IPS-18c (cell line): Measurements from ENCODE around the gene ROR1.
"Not testable (repeated sequence)": the region's sequence is repeated elsewhere in the genome, so short reads cannot be mapped to it uniquely, and the experiment has no call there.

Experiments
- H3K4me3 ChIP-seq: 2 replicates; pipeline ENCODE4 v1.7.0; 2013; ENCODE audit warnings: low read depth, mild to moderate bottlenecking, low read length, moderate library complexity; ENCODE audit not compliant: insufficient read depth
- H3K9me3 ChIP-seq: one replicate; pipeline ENCODE4 v1.6.1; 2013; ENCODE audit warnings: mild to moderate bottlenecking, low read length, moderate library complexity; ENCODE audit not compliant: control insufficient read depth, insufficient read depth

The ROR1 gene

DNA sequence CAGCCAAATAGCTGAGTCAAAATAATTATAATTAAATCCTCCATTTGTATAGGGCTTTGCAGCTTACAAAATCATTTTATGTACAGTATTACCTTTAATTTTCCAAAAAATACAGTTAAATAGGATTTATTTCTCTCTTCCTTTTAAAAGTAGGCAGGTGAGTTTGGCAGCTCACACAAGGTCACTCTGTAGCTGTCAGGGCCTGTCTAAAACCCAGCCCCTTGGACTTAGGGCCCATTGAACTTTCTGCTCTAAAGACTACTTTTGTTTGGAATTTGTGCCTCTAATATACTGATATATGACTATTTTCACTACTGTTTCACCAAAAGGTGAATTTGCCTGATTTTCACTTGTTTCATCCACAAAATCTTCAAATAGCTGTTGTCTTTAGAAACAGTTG is 10.3 kb downstream of the ROR1 start:
- Histone ChIP-seq H3K4me3 (no peak overlapping the region), H3K9me3 (no peaks in the 10 kb centered on the region)

GRCh38 chr1:63784489-63785390 is 10.9 kb downstream of the ROR1 start:
- Histone ChIP-seq H3K4me3 (no peak overlapping the region), H3K9me3 (no peaks in the 10 kb centered on the region)

DNA sequence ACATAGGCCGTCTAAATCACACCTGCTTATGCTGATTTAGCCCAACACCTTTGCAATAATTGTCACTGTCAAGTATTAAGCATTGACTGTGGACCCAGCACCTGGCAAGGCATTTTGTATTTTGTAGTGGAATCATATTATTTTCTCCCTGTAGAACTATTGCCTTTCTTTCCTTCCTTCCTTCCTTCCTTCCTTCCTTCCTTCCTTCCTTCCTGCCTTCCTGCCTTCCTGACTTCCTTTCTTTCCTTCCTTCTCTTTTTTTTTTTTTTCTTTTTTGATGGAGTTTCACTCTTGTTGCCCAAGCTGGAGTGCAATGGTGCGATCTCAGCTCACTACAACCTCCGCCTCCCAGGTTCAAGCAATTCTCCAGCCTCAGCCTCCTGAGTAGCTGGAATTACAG is 13.5 kb downstream of the ROR1 start:
- not testable (repeated sequence) for H3K9me3 ChIP-seq, H3K4me3 ChIP-seq

- Histone ChIP-seq H3K4me3 (no peak overlapping the region), H3K9me3 (no peaks in the 10 kb centered on the region)
Measured at GRCh38 chr1:63787875-63788274, 14.1 kb downstream of the ROR1 start.

GRCh38 chr1:63789856-63790605 is 16.2 kb downstream of the ROR1 start:
- H3K9me3 ChIP-seq, result no peaks in the 10 kb centered on the region
- H3K4me3 ChIP-seq, result no peak overlapping the region

- no peak overlapping the region for H3K4me3 ChIP-seq
- no peaks in the 10 kb centered on the region for H3K9me3 ChIP-seq
Measured at GRCh38 chr1:63790989-63791388, 17.2 kb downstream of the ROR1 start.

- H3K4me3 ChIP-seq, result no peak overlapping the region
- no peaks in the 10 kb centered on the region for H3K9me3 ChIP-seq
Measured at GRCh38 chr1:63792152-63792551, 18.3 kb downstream of the ROR1 start.

GRCh38 chr1:63793741-63794240 is 20.0 kb downstream of the ROR1 start:
- no peak overlapping the region for H3K4me3 ChIP-seq
- no peaks in the 10 kb centered on the region for H3K9me3 ChIP-seq

DNA sequence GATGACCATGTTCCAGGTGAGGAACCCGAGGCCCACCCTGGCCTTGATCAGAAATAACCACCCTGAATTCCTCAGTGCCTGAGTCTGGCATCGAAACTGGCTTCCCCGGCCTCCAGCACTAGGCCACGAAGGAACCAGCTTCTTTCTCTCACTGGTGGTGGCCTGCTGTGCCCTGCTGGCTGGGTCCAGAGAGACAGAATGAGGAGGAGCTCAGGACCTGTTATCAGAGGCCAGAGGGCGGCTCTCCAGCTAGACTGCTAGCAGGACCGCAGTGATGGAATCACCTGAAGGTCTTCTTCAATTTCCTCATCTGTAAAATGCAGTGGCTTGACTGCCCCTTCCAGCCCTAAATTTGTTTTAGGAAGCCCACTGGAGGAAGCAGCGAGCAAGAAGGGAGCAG is 20.5 kb downstream of the ROR1 start:
- no peaks in the 10 kb centered on the region for H3K9me3 ChIP-seq
- H3K4me3 ChIP-seq, result no peak overlapping the region

DNA sequence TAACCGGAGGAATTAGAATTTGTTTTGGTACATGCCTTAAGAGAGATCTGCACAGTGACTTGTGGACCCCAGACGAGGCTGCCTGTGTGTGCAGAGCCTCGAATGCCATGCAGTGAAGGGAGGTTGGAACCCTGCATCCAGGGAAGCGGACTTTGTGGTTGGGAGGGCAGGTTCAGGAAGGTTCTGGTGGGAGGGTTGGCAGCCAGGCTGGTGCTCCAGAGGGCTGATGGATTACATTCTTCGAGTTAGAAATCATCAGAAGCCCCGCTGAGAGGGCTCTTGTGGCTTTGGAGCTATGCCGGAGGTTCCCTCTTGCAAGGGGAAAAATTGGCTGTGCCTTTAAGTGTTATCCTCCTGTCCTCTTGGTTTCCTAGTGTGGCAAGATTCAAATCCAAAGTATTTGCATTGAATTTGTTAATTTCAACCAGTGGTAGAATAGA is 21.1 kb downstream of the ROR1 start:
- no peak overlapping the region for H3K4me3 ChIP-seq
- H3K9me3 ChIP-seq, result no peaks in the 10 kb centered on the region

DNA sequence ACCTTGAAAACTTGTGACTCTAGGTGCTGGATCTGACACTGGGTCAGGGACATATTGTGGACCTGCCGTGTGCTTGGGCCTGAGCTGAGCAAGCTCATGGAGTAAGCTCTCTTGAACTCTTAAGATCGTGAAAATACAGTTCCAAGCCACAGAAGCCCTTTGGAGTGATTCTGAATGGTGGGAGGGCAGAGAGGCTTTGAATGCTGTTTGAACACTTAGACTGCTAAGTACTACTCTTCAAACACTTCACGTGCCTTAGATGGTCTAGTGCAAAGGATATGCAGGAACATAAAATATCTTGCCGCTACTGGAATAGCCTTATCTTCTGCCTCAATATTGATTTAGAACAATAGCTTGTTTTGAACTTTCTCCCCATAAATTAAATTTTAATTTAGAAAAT is 21.6 kb downstream of the ROR1 start:
- H3K9me3 ChIP-seq, result no peaks in the 10 kb centered on the region
- H3K4me3 ChIP-seq, result no peak overlapping the region

GRCh38 chr1:63797056-63797726 is 23.4 kb downstream of the ROR1 start:
- Histone ChIP-seq H3K9me3 (no peaks in the 10 kb centered on the region), H3K4me3 (no peak overlapping the region)

GRCh38 chr1:63798284-63798683 is 24.5 kb downstream of the ROR1 start:
- no peaks in the 10 kb centered on the region for H3K9me3 ChIP-seq
- H3K4me3 ChIP-seq, result no peak overlapping the region

DNA sequence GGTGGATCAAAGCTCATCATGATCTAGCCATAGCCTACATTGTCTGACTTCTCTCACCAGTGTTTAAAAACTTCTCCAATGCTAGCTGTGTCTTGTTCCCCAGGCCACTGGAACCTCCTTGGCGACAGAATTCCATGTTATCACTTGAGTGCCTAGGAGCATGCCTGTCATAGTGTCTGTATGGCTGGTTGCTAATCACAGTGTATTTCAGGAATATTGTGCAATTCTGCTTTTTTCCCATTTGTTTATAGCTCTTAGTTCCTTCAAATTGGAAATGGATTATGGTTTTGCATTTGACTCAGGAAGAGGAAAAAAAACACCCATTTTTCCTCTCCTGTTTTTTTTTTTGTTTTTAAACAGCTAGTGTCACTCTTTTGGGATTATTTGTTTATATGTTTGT is 25.5 kb downstream of the ROR1 start:
- Histone ChIP-seq H3K4me3 (no peak overlapping the region), H3K9me3 (no peaks in the 10 kb centered on the region)

DNA sequence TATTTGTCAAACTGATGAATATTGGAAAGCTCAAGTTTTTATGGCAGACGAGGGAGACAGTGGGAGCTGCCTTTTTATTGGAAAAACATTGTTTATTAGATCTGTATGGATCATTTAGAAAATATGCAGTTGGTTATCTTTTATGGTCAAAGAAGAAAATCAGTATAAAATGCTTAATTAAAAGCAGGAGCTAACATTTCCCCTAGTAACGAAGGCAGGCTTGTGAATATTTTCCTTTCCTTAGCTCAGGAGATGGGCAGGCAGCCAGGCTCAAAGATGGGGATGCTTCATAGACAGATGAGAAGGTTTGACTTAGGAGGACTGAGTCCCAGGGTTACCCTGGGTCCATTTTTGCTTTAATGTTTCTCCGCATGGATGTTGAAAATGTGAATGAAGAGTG is 26.0 kb downstream of the ROR1 start:
- Histone ChIP-seq H3K9me3 (no peaks in the 10 kb centered on the region), H3K4me3 (no peak overlapping the region)

DNA sequence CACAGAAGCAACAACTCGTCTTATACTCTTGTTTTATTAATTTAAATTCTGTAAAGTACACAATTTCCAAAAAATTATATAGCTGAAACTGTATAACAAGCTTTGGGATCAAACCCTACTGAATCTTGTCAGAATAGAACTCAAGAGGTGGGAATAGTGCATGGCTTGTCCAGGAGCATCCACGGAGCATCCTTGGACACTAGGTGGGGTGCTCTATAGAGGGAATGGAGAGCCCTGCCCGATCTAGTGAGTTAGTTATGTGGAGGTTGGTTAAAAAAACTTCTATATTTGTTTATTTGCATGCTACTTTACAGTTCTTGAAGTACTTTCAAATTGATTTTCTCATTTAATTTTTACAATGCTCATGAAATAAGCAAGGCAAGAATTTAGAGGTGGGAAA is 28.3 kb downstream of the ROR1 start:
- Histone ChIP-seq H3K9me3 (no peaks in the 10 kb centered on the region), H3K4me3 (no peak overlapping the region)

DNA sequence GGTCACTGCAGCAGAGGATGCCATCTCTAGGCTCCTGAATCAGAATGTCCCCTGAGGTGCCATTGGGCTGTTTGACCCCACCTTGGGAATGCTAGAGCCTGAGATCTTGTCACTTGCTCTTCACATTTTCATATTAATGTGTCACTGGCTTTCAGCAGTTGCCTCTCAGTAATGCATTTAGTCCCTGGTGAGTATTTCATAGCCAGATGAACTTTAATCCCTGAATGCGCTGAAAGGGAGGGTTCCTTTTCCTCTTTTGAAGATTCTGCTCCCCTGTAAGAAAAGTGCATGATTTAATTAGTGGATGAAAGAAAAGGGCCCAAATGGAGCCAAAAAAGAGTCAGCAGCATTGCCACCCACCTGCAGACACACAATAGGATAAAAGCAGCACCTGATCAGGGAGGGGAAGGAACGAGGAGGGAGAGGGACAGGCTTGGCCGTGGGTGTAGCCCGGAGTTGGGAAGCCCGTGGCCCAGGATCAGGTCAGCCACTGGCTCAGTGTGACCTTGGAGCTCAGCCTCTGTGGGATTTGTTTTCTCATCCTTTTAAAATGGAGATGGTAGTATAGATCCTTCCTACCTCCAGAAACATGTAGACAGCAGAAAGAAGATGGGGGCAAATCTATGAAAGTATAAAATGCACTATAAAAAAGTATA is 31.1 kb downstream of the ROR1 start:
- H3K9me3 ChIP-seq, result no peaks in the 10 kb centered on the region

More for the DNA sequence above, 31.1 kb downstream of the ROR1 start:
- H3K4me3 ChIP-seq, result no peak overlapping the region
